HG02943 (cell line): ENCODE results near the gene RPL10A.

Experiments
- ATAC-seq: cut with Tn5 transposase; IDR thresholded peaks from one replicate; pipeline ENCODE4 v1.9.1; 2021; ENCODE audit warnings: mild to moderate bottlenecking, low read depth, moderate library complexity; ENCODE audit not compliant: unreplicated experiment

RPL10A gene

GRCh38 chr6:35474131-35474941 lies 6.1 kb downstream of the RPL10A start:
- ATAC-seq = no peak

GRCh38 chr6:35474942-35475570 lies 6.9 kb downstream of the RPL10A start:
- no peak for ATAC-seq

GRCh38 chr6:35475573-35475972 lies 7.4 kb downstream of the RPL10A start:
- ATAC-seq = no peak

- no peak for ATAC-seq
These were observed 7.8 kb downstream of the RPL10A start for GRCh38 chr6:35476004-35476403.

- no peak for ATAC-seq
These were observed 8.8 kb downstream of the RPL10A start for GRCh38 chr6:35477028-35477427.

- ATAC-seq = no peak
These were observed 9.5 kb downstream of the RPL10A start for GRCh38 chr6:35477551-35478179.

- no peak for ATAC-seq
These were observed 10.1 kb downstream of the RPL10A start for GRCh38 chr6:35478259-35478658.

- no peak for ATAC-seq
These were observed 12.0 kb downstream of the RPL10A start for GRCh38 chr6:35480176-35480575.

GRCh38 chr6:35481226-35481625 lies 13.0 kb downstream of the RPL10A start:
- no peak for ATAC-seq

GRCh38 chr6:35483062-35483461 lies 14.9 kb downstream of the RPL10A start:
- ATAC-seq = no peak

- no peak for ATAC-seq
These were observed 15.3 kb downstream of the RPL10A start for GRCh38 chr6:35483490-35483889.

- no peak for ATAC-seq
These were observed 15.9 kb downstream of the RPL10A start for GRCh38 chr6:35483893-35484645.

- ATAC-seq = no peak
These were observed 16.8 kb downstream of the RPL10A start for GRCh38 chr6:35484921-35485392.

- no peak for ATAC-seq
These were observed 17.2 kb downstream of the RPL10A start for GRCh38 chr6:35485402-35485877.

- no peak for ATAC-seq
These were observed 18.1 kb downstream of the RPL10A start for GRCh38 chr6:35486005-35486925.

- ATAC-seq = no peak
These were observed 19.7 kb downstream of the RPL10A start for GRCh38 chr6:35487658-35488516.

- no peak for ATAC-seq
These were observed 20.3 kb downstream of the RPL10A start for GRCh38 chr6:35488517-35488862.

GRCh38 chr6:35489066-35489465 lies 20.9 kb downstream of the RPL10A start:
- no peak for ATAC-seq
